Erythroblast (primary cell): ENCODE measurements around the gene TMEM135.
"Not testable (repeated sequence)": the region's sequence is repeated elsewhere in the genome, so short reads cannot be mapped to it uniquely, and the experiment has no call there.

Source experiments
- DNase-seq, 2 experiments: peaks; one replicate each; lab custom pipeline; 2025; lab: John Stamatoyannopoulos, UW
- GATA1 ChIP-seq: IDR thresholded peaks from 2 replicates; pipeline ENCODE4 v1.6.1; 2011; ENCODE audit warnings: low read depth, mild to moderate bottlenecking, control low read depth, low read length, moderate library complexity
- POLR2A ChIP-seq: IDR thresholded peaks from 2 replicates; pipeline ENCODE4 v1.6.1; 2011; ENCODE audit warnings: mild to moderate bottlenecking, low read length

Gene TMEM135

DNA sequence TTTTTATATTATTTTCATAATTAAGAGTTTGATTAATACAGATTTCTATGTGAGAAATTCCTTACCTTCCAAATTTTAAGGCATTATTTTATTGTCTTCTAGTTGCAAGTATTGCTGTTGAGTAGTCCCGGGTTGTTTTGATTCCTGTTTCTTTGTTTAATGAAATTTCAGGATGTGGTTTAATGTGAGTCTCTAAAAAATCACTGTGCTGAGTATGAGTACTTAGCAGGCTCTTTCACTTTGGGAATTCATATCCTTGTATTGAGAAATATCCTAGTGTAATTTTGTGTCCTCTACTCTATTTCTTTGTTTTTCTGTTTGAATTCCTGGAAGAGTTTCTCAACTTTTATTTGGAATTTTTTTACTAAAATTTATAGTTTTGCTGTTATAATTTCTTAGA, 113.2 kb downstream of the TMEM135 start:
- no peak for DNase-seq
- TF ChIP-seq POLR2A: no peak
- no peak for TF ChIP-seq GATA1

DNA sequence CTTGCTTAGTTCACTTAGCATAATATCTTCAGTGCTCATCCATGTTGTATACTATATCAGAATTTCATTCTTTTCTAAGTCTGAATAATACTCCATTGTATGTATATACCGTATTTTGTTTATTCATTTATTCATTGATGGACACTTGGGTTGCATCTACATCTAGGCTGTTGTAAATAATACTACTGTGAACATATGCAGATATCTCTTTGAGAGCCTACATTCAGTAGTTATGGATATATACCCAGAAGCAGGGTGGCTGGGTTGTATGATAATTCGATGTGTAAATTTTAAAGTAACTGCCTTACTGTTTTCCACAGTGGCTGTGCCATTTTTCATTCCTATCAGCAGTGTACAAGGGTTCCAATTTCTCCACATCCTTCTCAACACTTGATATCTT, 116.5 kb downstream of the TMEM135 start:
- TF ChIP-seq POLR2A (no peak), GATA1 (no peak)

GRCh38 chr11:87156970-87157369, 119.2 kb downstream of the TMEM135 start:
- DNase-seq: no peak
- TF ChIP-seq GATA1: no peak
- TF ChIP-seq POLR2A: no peak

More for the DNA sequence above, 116.5 kb downstream of the TMEM135 start:
- no peak for DNase-seq

DNA sequence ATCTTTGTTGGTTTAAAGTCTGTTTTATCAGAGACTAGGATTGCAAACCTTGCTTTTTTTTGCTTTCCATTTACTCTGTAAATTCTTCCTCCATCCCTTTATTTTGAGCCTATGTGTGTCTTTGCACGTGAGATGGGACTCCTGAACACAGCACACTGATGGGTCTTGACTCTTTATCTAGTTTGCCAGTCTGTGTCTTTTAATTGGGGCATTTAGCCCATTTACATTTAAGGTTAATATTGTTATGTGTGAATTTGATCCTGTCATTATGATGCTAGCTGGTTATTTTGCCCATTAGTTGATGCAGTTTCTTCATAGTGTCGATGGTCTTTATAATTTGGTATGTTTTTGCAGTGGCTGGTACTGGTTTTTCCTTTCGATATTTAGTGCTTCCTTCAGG, 131.3 kb downstream of the TMEM135 start:
- not testable (repeated sequence) for DNase-seq

- no peak for DNase-seq
Measured at GRCh38 chr11:87173185-87174039, 135.7 kb downstream of the TMEM135 start.

GRCh38 chr11:87174870-87175269, 137.1 kb downstream of the TMEM135 start:
- DNase-seq: peak in 1 of 2 experiments; percentile 11
- TF ChIP-seq GATA1 (no peak), POLR2A (no peak)

More at GRCh38 chr11:87173185-87174039, 135.7 kb downstream of the TMEM135 start:
- no peak for TF ChIP-seq GATA1
- no peak for TF ChIP-seq POLR2A

DNA sequence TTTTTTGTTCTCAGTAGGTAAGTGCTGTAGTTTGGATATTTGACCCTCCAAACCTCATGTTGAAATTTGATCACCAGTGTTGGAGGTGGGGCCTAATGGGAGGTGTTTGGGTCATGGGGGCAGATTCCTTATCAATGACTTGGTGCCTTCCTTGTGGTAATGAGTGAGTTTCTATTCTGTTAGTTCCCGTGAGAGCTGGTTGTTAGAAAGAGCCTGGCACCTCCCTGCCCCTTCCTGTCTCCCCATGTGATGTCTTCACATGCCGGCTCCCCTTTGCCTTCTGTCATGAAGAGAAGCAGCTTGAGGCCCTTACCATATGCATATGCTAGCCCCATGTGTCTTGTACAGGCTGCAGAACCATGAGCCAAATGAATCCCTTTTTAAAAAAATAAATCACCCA, 138.3 kb downstream of the TMEM135 start:
- DNase-seq: no peak
- TF ChIP-seq POLR2A: no peak
- TF ChIP-seq GATA1: no peak

- TF ChIP-seq GATA1: no peak
- no peak for DNase-seq
Measured at GRCh38 chr11:87179621-87180020, 141.9 kb downstream of the TMEM135 start.

DNA sequence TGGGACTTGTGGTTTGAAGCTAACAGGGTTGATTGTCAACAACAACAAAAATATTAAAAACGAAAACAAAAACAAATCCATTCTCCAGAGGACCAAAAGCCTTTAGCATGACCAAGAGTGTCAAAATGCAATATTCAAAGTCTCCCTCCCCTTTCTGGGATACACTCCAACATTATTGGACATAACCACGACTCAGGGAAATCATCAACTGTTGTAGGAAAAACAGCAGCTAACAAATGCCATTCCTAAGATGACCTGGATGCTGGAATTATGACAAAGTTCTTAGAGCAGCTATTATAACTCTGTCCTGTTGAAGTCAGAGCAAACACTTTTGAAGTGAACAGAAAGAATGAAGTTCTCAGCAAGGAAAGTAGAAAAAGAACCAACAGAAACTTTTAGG, 143.0 kb downstream of the TMEM135 start:
- DNase-seq: no peak
- TF ChIP-seq GATA1 (no peak), POLR2A (no peak)

GRCh38 chr11:87181143-87181542, 143.4 kb downstream of the TMEM135 start:
- DNase-seq: no peak
- TF ChIP-seq GATA1 (no peak), POLR2A (no peak)

GRCh38 chr11:87185228-87185627, 147.5 kb downstream of the TMEM135 start:
- TF ChIP-seq GATA1 (no peak), POLR2A (no peak)
- no peak for DNase-seq

- no peak for DNase-seq
- TF ChIP-seq GATA1 (no peak), POLR2A (no peak)
Measured at GRCh38 chr11:87187076-87187475, 149.3 kb downstream of the TMEM135 start.

DNA sequence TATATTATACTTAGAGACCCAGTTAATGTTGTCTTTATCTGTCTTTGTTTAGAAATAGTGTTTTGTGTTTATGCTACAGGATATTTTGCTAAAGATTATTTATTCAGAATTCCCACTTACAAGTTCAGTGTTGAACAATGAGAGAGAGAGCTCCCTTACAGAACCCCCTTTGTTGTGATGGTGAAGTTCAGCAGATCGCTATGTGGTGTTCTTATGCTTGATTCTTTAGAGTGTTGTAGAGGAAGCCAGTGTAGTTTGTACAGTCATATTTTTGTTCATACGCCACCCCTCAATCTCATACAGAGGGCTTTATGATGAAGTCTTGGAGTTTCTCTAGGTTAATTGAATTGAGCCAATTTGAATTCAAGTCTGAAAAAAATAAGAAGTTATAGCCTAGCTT, 150.2 kb downstream of the TMEM135 start:
- no peak for DNase-seq
- no peak for TF ChIP-seq POLR2A
- no peak for TF ChIP-seq GATA1

- DNase-seq: not testable (repeated sequence)
Measured at GRCh38 chr11:87188396-87188795, 150.7 kb downstream of the TMEM135 start.

DNA sequence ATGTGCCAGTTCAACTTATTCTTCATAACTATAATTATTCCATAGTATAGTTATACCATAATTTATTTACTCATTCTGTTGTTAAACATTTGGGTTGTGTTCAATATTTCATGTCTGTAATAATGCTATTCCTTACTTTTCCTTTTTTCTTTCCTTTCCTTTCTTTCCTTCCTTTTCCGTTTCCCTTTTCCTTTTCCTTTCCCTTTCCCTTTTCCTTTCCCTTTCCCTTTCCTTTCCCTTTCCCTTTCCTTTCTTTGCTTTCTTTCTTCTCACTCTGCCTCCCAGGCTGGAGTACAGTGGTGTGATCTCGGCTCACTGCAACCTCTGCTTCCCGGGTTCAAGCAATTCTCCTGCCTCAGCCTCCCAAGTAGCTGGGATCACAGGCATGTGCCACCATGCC, 151.2 kb downstream of the TMEM135 start:
- not testable (repeated sequence) for DNase-seq

- no peak for TF ChIP-seq GATA1
- no peak for TF ChIP-seq POLR2A
Measured at GRCh38 chr11:87190071-87190470, 152.3 kb downstream of the TMEM135 start.

More at GRCh38 chr11:87190071-87190470, 152.3 kb downstream of the TMEM135 start:
- DNase-seq: peak; percentile 5 to 20
